ENCODE data around the gene SCFD2.

Gene SCFD2

DNA sequence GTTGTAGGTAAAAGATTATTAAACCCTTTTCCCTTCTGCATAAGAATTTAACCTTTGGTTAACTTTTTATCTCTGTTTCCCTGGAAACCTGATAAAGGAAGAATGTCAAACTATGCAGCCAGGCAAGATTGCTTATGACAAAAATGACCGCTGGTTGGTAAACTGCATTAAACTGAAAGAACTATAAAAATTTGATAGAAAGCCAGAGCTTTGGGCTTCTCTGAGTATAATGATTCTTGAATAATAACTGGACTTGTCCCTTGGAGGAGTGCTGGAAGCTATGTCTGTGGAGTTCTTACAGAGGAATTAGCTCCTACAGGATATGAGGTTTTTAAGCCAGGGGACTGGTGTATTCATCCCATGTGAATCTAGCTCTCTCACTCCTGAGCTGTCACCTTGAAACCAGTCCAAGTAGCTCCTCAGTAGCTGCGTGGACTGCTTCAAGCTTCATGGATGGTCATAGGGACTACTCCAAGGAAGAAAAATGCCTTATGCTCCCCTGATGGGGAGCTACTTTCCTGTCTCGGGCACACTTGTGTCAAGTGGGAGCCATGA, 451.7 kb downstream of the SCFD2 start:
- Histone ChIP-seq H3K27me3 (ENCODE audit: insufficient read depth, low read length) (no peaks in the 10 kb centered on the region), H3K4me2 (ENCODE audit: low read length) (no peak overlapping the region), H3F3A (ENCODE audit: insufficient read depth, low read length) (no peaks in the 10 kb centered on the region), H3K79me2 (ENCODE audit: insufficient read depth, low read length) (no peaks in the 10 kb centered on the region), H4K20me1 (ENCODE audit: insufficient read depth, low read length) (no peaks in the 10 kb centered on the region), H3K9ac (ENCODE audit: low read length) (no peak overlapping the region), H3K36me3 (ENCODE audit: insufficient read depth, low read length) (no peaks in the 10 kb centered on the region), H3K4me1 (ENCODE audit: insufficient read depth, low read length, severe bottlenecking) (no peaks in the 10 kb centered on the region), H3K9me2 (ENCODE audit: low read depth, low read length) (no peaks in the 10 kb centered on the region), H3K27ac (ENCODE audit: low read depth, low read length, poor library complexity, severe bottlenecking) (no peak overlapping the region), H3K9me3 (ENCODE audit: low read length) (no peaks in the 10 kb centered on the region), H3K4me3 (ENCODE audit: low read depth, low read length, poor library complexity, severe bottlenecking) (no peak overlapping the region), H2AFZ (ENCODE audit: low read length) (no peak overlapping the region)
- TF ChIP-seq, protein P1, sequence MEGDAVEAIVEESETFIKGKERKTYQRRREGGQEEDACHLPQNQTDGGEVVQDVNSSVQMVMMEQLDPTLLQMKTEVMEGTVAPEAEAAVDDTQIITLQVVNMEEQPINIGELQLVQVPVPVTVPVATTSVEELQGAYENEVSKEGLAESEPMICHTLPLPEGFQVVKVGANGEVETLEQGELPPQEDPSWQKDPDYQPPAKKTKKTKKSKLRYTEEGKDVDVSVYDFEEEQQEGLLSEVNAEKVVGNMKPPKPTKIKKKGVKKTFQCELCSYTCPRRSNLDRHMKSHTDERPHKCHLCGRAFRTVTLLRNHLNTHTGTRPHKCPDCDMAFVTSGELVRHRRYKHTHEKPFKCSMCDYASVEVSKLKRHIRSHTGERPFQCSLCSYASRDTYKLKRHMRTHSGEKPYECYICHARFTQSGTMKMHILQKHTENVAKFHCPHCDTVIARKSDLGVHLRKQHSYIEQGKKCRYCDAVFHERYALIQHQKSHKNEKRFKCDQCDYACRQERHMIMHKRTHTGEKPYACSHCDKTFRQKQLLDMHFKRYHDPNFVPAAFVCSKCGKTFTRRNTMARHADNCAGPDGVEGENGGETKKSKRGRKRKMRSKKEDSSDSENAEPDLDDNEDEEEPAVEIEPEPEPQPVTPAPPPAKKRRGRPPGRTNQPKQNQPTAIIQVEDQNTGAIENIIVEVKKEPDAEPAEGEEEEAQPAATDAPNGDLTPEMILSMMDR (IDR thresholded peaks at IDR 0.05; ENCODE audit: low read length): no peak
- no peak for TF ChIP-seq EZH2 (IDR thresholded peaks at IDR 0.05; ENCODE audit: borderline replicate concordance, low read length)

- H3F3A ChIP-seq (ENCODE audit: insufficient read depth, low read length): no peaks in the 10 kb centered on the region
- no peak overlapping the region for H3K27ac ChIP-seq (ENCODE audit: low read depth, low read length, poor library complexity, severe bottlenecking)
- H3K9ac ChIP-seq (ENCODE audit: low read length): no peak overlapping the region
Observed at GRCh38 chr4:52912608-52913007, 453.3 kb downstream of the SCFD2 start.

DNA sequence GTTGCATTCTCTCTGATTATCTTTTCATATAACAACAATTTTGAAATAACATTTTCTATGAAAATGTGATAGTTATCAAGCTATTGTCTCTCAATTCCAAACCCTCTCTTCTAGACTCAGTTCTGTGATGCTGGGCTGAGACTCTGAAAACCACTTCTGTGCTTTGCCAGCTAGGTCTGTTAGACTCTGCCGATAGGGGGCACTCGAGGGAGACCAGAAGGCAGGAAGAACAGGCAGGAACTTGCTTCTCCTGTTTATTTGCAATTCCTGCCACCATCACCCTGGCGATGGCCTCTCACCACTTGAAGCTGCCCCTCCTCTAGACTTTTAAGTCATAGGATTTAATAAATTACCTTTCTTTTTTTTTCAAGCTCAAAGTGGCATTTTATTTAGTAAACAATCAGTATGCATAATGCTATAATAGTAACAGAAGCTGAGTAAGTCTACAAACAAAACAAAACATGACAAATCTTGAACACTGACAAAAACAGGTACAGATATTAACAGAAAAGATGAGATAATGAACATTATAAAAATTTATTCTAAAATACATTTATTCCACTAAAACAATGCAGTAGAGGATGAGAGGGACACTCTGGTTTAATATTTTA, 454.1 kb downstream of the SCFD2 start:
- Histone ChIP-seq H3K36me3 (ENCODE audit: insufficient read depth, low read length) (no peaks in the 10 kb centered on the region), H3K4me2 (ENCODE audit: low read length) (no peak overlapping the region), H3K4me1 (ENCODE audit: insufficient read depth, low read length, severe bottlenecking) (no peaks in the 10 kb centered on the region), H3K79me2 (ENCODE audit: insufficient read depth, low read length) (no peaks in the 10 kb centered on the region), H2AFZ (ENCODE audit: low read length) (no peak overlapping the region), H3K9me3 (ENCODE audit: low read length) (no peaks in the 10 kb centered on the region), H3K9me2 (ENCODE audit: low read depth, low read length) (no peaks in the 10 kb centered on the region), H3K27me3 (ENCODE audit: insufficient read depth, low read length) (no peaks in the 10 kb centered on the region), H4K20me1 (ENCODE audit: insufficient read depth, low read length) (no peaks in the 10 kb centered on the region), H3K27ac (ENCODE audit: low read depth, low read length, poor library complexity, severe bottlenecking) (no peak overlapping the region), H3K4me3 (ENCODE audit: low read depth, low read length, poor library complexity, severe bottlenecking) (no peak overlapping the region), H3F3A (ENCODE audit: insufficient read depth, low read length) (no peaks in the 10 kb centered on the region), H3K9ac (ENCODE audit: low read length) (no peak overlapping the region)
- no peak for TF ChIP-seq EZH2 (IDR thresholded peaks at IDR 0.05; ENCODE audit: borderline replicate concordance, low read length)
- TF ChIP-seq, protein P1 (IDR thresholded peaks at IDR 0.05; ENCODE audit: low read length): peak; percentile 95

More at GRCh38 chr4:52912608-52913007, 453.3 kb downstream of the SCFD2 start:
- no peaks in the 10 kb centered on the region for H4K20me1 ChIP-seq (ENCODE audit: insufficient read depth, low read length)
- H3K27me3 ChIP-seq (ENCODE audit: insufficient read depth, low read length): no peaks in the 10 kb centered on the region
- TF ChIP-seq EZH2 (IDR thresholded peaks at IDR 0.05; ENCODE audit: borderline replicate concordance, low read length): no peak
- TF ChIP-seq, protein P1 (IDR thresholded peaks at IDR 0.05; ENCODE audit: low read length): no peak
- H3K9me3 ChIP-seq (ENCODE audit: low read length): no peaks in the 10 kb centered on the region
- H3K4me3 ChIP-seq (ENCODE audit: low read depth, low read length, poor library complexity, severe bottlenecking): no peak overlapping the region
- H3K36me3 ChIP-seq (ENCODE audit: insufficient read depth, low read length): no peaks in the 10 kb centered on the region
- no peaks in the 10 kb centered on the region for H3K9me2 ChIP-seq (ENCODE audit: low read depth, low read length)
- no peak overlapping the region for H2AFZ ChIP-seq (ENCODE audit: low read length)
- H3K79me2 ChIP-seq (ENCODE audit: insufficient read depth, low read length): no peaks in the 10 kb centered on the region
- H3K4me2 ChIP-seq (ENCODE audit: low read length): no peak overlapping the region
- no peaks in the 10 kb centered on the region for H3K4me1 ChIP-seq (ENCODE audit: insufficient read depth, low read length, severe bottlenecking)
